NOMO-1 treated with DMSO at 0.1 percent for 48 hours (cell line): ENCODE measurements around the gene GLIS1.
"Not testable (repeated sequence)": the region's sequence is repeated elsewhere in the genome, so short reads cannot be mapped to it uniquely, and the experiment has no call there.

Experiments
- DNase-seq: peaks from one replicate; lab custom pipeline; 2025; ENCODE audit not compliant: unreplicated experiment; lab: John Stamatoyannopoulos, UW

GLIS1 gene

DNA sequence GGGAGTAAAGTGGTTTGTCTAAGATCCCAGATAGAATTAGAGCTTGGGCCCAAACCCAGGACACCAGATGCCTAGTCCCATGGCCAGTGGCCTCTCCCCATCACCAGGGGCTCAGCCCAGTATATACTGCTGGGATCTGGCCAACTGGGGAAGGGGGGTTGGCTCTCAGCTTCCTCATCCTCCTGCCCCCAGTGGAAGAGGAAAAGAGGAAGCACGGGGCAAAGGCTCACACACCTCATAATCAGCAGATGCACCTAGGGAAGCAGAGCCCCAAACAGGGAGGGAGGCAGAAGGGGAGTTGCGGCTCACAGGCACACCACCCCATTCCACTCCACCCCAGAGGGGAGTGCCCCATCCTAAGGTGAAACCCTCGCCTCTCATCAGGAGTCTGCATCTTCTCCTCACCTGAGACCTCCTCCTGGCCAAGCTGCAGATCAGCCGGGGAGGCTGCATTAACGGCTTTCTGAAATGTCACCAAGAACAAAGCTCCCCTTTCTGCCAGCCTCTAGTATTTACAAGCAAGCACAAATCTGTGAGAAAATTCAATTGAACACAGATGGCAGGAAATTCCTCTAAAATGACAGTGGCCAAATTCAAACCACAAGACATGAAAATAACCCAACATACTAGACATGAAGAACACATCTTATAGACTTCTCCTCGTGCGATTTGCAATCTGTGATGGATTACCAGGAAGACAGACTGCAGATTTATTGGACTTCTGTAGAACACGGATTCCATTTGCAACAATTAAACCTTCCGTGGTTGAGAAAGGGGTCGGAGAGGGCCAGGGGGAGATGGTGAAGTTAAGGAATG lies 82.8 kb downstream of the GLIS1 start:
- DNase-seq = no peak

GRCh38 chr1:53654216-53655210 lies 84.5 kb downstream of the GLIS1 start:
- DNase-seq = no peak

GRCh38 chr1:53653631-53654030 lies 85.3 kb downstream of the GLIS1 start:
- no peak for DNase-seq

GRCh38 chr1:53653200-53653575 lies 85.8 kb downstream of the GLIS1 start:
- no peak for DNase-seq

DNA sequence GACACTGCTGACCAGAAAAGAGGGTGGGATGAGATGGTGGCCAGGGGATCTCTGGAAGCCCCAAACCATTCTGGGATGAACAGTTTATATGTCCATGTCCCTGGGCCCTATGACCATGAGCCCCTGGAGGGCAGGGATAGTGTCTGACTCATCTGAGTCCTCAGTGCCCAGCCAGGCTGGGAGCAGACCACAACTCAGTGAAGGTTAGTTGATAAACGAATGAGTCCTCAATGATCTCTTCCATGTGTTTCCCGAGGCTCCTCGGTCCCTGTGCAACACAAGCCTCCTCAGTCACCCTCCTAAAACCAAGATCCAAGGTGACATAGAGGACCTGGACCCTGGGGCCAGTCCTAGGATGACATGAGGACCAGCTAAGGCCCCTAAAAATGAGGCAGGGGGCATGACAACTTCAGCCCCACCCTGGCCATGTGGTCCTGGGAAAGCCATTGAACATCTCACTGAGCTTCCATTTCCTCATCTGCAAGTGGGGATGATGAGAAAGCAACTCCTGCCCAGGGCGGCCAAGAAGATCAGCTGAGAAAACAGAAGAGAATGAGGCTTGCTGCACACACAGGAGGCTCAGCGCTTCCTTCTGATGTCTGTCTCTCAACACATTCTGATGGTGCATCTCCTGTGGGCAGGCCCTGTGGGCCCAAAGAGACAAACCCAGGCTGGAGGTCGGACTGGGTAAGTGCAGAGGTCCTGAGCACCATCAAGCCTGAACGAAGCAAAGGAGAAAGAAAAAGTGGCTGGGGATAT lies 86.3 kb downstream of the GLIS1 start:
- DNase-seq = no peak

DNA sequence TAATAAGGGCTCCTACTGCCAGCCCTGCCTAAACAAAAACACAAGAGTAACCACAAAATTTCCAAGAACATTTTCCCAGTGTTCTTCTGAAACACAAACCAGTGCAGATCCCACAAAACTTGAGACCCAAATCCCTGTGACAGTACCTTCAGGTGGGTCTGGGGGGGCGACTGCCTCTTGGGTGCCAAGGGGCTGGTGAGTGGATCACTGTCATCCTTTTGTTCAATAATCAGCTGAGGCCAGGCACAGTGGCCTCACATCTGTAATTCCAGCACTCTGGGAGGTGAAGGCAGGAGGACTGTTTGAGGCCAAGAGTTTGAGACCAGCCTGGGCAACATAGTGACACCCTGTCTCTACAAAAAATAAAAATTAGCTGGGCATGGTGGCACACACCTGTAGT lies 87.6 kb downstream of the GLIS1 start:
- no peak for DNase-seq

GRCh38 chr1:53648516-53648915 lies 90.4 kb downstream of the GLIS1 start:
- DNase-seq = no peak

DNA sequence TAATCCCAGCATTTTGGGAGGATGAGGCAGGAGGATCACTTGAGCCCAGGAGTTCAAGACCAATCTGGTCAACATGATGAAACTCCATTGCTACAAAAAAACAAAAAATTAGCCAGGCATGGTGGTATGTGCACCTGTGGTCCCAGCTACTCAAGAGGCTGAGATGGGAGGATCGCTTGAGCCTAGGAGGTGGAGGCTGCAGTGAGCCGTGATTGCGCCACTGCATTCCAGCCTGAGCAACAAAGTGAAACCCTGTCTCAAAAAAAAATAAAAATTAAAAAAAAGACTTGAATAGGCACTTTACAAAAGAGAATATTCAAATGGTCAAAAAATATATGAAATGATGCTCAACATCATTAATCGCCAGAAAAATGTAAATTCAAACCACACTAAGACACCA lies 91.0 kb downstream of the GLIS1 start:
- DNase-seq = not testable (repeated sequence)

DNA sequence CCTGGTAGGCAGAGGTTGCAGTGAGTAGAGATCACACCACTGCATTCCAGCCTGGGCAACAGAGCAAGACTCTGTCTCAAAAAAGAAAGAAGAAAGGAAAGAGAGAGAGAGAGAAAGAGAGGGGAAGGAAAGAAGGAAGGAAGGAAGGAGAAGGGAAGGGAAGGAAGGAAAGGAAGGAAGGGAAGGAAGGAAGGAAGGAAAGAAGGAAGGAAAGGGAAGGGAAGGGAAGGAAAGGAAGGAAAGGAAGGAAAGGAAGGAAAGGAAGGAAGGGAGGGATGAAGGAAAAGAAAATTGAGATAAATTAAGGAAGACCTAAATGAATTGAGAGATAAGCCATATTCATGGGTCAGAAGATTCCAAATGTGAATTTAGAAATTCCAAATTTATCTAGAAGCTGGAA lies 92.2 kb downstream of the GLIS1 start:
- no peak for DNase-seq

DNA sequence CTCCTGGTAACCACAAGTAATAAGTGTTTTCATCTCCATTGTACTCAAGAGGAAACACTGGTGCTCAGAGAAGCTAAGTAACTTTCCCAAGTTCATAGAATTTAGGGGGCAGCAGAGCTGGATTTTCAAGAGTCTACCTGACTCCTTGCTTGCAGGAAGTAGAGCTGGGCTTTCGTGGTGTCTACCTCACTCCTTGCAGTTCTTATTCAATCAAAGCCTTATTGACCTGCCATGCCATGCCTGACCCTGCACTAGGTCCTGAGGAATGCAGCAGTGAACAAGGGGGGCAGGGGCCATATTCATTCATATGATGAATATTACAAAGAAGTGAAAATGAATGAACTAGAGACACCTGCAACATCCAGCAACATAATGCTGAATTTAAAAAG lies 93.3 kb downstream of the GLIS1 start:
- DNase-seq = no peak

DNA sequence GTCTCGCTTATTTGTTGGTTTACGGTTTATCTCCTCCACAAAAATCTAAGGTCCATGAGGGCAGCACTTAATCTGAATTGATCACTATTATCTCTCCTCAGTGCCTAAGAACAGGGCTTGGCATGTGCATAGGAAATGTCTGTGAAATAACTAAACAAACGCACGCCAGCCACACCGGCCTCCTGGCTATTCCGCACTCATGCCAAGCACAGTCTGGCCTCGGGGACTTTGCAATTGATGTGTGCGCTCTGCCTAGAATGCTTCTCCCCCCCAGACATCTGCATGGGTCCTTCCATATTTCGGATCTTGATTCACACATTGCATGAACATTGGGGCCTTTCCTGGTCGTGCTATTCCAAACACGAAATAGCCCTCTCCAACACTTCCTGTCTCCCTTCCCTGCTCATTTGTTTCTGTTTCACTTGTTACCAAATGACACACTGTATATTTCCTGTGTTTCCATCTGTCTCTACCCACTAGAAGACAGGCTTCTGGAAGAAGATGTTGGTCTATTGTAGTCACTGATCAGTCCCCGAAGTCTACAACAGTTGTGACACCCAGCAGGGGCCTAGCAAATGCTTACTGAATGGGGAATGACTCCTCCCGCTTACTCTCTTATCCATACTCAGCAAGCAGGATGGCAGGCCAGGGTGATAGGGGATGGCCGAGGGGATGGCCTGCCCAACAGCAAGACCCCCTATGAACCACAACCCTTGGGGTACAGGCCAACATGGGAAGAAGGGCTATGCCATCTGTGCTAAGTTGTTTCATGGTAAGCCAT lies 93.9 kb downstream of the GLIS1 start:
- no peak for DNase-seq

- DNase-seq = no peak
Observed at GRCh38 chr1:53644496-53644895, 94.5 kb downstream of the GLIS1 start.

- no peak for DNase-seq
Observed at GRCh38 chr1:53643881-53644390, 95.0 kb downstream of the GLIS1 start.

DNA sequence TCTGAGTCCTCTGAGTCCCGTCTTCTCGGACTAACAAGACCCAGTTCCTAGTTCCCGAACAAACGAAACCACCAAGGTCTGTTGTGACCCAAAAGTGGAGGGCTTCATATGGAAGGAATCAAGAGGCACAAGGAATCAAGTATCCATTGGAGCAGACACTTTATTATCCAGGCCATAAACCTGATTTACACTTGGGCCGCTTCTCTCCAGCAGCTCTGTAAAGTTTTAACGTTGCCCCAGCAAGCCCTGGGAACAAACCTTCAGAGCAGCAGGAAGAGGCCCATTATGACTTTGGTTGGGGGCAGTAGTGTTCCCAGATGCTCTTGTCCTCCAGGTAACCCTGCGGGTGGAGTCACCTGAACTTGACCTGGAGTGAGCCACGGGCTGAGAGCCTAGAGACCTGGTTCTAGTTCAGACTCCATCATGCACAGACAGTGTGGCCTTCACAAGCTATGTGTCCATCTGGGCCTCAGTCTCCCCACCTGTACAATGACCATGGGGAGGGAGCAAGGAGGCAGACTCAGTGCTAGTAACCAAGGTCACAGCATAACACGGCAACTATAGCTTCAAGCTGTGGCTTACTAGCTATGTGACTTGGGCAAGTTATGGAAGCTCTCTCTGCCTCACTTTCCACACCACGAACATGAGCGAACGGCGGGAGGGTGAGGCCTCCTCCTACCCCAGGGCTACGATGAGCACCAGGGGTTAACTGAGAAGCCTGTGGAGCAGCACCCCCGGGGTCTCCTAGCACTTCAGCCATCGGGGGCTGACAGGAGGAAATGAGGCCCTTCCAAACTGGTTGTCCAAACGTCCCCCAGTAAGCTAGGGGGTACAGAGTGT lies 95.7 kb downstream of the GLIS1 start:
- DNase-seq = no peak

GRCh38 chr1:53642607-53643006 lies 96.4 kb downstream of the GLIS1 start:
- no peak for DNase-seq

- DNase-seq = no peak
Observed at GRCh38 chr1:53642215-53642555, 96.8 kb downstream of the GLIS1 start.

DNA sequence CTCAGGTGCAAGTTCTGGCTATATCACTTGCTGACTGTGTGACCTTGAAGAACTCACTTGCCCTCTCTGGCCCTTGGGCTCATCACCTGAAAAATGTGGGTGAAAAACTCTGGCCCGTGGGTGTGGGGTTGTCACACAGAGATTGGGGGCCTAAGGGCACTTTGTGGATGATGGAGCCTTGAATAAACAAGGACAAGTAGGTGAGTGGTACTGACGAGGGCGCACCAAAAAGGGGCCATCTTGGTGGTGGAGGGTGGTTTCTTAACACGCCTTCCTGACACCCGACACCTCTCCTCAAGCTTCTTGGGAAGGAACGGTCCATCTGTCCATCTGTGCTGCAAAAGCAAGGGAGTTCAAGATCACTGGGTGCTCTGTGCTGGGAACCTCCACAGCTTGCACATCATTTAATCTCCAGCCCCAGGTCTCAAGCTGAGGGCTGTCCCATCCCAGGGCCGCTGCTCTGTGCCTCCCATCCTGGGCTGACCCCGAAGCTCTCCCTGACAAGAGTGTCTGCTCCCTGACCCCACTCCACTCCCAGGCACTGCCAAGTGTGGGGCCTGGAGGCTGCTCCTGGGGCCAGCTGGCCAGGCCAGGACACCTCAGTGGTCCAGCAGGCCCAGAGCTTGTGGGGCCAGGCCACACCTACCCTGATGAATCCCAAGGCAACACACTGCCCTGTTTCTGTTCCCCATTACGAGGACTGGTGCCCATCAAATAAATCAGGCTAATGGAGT lies 97.3 kb downstream of the GLIS1 start:
- DNase-seq = no peak

DNA sequence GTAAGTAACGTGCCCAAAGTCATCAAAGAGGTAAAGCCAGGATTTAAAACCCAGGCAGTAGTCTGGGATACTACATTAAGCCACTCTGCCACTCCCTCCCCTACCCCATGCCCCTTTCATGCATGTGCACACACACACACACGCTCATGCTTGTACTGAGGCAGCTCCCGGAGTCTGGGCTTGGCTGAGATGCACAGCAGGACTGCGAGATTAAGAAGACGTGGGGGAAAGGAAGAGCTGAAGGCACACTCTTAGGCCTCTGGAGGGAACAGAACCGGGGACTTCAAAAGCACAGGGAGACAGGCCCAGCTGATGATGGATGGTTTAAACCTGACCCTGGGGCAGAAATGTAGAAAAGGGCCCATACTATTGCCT lies 98.3 kb downstream of the GLIS1 start:
- DNase-seq = no peak
